LNCAP (cell line): Measurements from ENCODE around the gene SLC23A2.
A peak's percentile ranks its signal among the peaks of the same experiment; 100 is the strongest.

Source experiments
- TF ChIP-seq, protein P1 (sequence below): fragments of 450-650 bp; IDR thresholded peaks from 2 replicates; pipeline ENCODE4 v1.5.1; 2017; ENCODE audit warnings: mild to moderate bottlenecking

The SLC23A2 gene

GRCh38 chr20:4962241-4962855 is 39.0 kb downstream of the SLC23A2 start:
- TF ChIP-seq, protein P1, sequence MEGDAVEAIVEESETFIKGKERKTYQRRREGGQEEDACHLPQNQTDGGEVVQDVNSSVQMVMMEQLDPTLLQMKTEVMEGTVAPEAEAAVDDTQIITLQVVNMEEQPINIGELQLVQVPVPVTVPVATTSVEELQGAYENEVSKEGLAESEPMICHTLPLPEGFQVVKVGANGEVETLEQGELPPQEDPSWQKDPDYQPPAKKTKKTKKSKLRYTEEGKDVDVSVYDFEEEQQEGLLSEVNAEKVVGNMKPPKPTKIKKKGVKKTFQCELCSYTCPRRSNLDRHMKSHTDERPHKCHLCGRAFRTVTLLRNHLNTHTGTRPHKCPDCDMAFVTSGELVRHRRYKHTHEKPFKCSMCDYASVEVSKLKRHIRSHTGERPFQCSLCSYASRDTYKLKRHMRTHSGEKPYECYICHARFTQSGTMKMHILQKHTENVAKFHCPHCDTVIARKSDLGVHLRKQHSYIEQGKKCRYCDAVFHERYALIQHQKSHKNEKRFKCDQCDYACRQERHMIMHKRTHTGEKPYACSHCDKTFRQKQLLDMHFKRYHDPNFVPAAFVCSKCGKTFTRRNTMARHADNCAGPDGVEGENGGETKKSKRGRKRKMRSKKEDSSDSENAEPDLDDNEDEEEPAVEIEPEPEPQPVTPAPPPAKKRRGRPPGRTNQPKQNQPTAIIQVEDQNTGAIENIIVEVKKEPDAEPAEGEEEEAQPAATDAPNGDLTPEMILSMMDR, result no peak

GRCh38 chr20:4961746-4962145 is 39.6 kb downstream of the SLC23A2 start:
- TF ChIP-seq, protein P1, result no peak

DNA sequence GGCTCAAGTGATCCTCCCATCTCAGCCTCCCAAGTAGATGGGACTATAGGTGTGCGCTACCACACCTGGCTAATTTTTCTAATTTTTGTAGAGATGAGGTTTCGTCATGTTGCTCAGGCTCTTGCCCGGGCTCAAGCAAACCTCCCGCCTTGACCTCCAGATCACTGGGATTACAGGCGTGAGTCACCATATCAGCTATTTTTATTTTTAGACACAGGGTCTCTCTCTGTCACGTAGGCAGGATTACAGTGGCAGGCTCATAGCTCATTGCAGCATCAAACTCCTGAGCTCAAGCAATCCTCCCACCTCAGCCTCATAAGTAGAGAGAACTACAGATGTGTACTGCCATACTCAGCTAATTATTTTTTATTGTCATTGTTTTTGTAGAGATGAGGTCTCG is 41.7 kb downstream of the SLC23A2 start:
- TF ChIP-seq, protein P1, result no peak

DNA sequence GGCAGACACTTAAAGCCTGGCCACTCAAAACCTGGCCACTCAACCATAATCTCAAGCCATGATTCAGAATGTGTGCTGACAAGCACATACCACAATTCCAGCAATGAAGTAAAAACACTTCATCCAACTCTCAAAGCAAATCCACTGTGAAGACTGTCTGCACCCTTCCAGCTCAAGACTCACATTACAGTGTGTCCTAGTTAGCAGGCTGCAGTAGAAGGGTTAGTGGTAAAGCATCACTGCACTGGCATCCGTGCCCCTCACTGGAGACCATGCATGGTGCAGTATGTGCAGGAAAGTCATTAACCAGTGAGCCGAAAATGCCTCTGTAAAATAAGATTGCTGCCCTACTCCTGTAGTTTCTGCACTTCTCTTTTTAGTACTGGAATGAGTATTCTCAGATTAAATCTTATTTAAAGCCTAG is 43.4 kb downstream of the SLC23A2 start:
- TF ChIP-seq, protein P1, result no peak

DNA sequence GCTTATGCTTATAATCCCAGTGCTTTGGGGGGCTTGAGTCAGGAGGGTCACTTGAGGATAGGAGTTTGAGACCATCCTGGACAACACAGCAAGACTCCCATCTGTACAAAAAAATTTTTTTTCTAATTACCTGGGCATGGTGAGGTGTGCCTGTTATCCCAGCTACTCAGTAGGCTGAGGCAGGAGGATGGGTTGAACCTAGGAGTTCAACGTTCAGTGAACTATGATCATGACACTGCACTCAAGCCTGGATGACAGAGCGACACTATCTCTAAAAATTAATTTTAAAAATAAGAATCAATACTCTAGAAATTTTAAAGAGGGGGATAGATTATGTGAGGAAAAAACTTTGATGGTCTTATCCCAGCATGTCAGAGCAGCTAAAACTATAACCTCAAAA is 44.1 kb downstream of the SLC23A2 start:
- TF ChIP-seq, protein P1, result no peak

DNA sequence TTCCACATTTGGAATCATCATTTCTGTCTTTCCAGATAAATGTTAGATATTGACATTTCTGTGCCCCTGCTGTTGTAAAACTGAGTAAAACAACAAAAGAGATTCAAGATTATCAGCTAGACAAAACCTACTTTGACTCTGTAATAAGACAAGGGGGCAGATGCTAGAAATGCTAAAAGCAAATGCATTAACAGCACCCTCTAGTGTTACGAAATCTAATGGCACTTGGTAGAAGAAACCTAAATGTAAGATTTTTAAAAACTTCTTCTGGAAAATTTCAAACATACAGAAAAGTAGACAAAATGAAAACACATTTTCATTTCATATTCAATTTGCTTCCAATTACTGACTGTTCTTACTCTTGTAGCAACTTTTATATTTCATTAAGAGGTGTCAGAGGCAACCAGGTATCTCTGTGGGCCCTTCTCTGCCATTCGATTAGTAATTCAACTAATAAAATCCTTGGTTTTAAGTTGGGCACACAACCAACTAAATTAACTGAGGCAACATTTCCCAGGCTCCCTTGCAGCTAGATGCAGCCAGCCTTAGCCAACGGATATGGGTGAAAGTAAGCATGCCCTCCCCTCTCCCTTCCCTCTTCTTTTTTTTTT is 45.0 kb downstream of the SLC23A2 start:
- TF ChIP-seq, protein P1, result peak; percentile 86

- TF ChIP-seq, protein P1, result no peak
These were observed 47.4 kb downstream of the SLC23A2 start for GRCh38 chr20:4953881-4954280.
